IgD-negative memory B cell (primary cell): ENCODE measurements around the gene HTR3E. TPM values are rescaled to one million over a fixed set of nuclear protein-coding genes. Genes with fewer than 3 reads are reported as not detected.
"Not testable (repeated sequence)": the region's sequence is repeated elsewhere in the genome, so short reads cannot be mapped to it uniquely, and the experiment has no call there.

Experiments used
- H3K27ac Mint-ChIP-seq, 3 donors: one replicate each; pipeline ENCODE4 v1.8.0; 2020 to 2022; ENCODE audit warnings: mild to moderate bottlenecking in 3 of 3, mixed read lengths in 3 of 3, moderate library complexity in 1 of 3
- H3K27me3 Mint-ChIP-seq: one replicate; pipeline ENCODE4 v1.8.0; 2021; ENCODE audit warnings: mixed read lengths
- H3K36me3 Mint-ChIP-seq: one replicate; pipeline ENCODE4 v1.8.0; 2020; ENCODE audit warnings: mild to moderate bottlenecking, mixed read lengths
- H3K4me1 Mint-ChIP-seq, 3 donors: one replicate each; pipeline ENCODE4 v1.8.0; 2020 to 2022; ENCODE audit warnings: mixed read lengths in 3 of 3, mild to moderate bottlenecking in 1 of 3
- H3K4me3 Mint-ChIP-seq, 4 donors: one replicate each; pipeline ENCODE4 v1.8.0; 2020 to 2022; ENCODE audit warnings: mild to moderate bottlenecking in 4 of 4, mixed read lengths in 4 of 4, moderate library complexity in 3 of 4
- H3K9me3 Mint-ChIP-seq, 3 donors: one replicate each; pipeline ENCODE4 v1.8.0; 2020 to 2021; ENCODE audit warnings: mixed read lengths in 3 of 3, mild to moderate bottlenecking in 1 of 3
- polyA plus RNA-seq: library from polyadenylated mRNA; unstranded; fragments of 300-500 nt; fragmentation: Illumina TruSeq; gene quantifications from one replicate; pipeline ENCODE4 v1.2.3, GENCODE V29; 2021

Gene HTR3E
- polyA plus RNA-seq, 1 donor from 2014 or later, result not detected

GRCh38 chr3:184082034-184082433, 14.8 kb upstream of the HTR3E start:
- no peak overlapping the region for H3K27ac Mint-ChIP-seq
- peaks cover 0 to 2% (median 0%) of the 10 kb centered on the region in 3 donors for H3K9me3 Mint-ChIP-seq
- peaks cover 0 to 8% (median 3%) of the 10 kb centered on the region in 3 donors for H3K4me1 Mint-ChIP-seq
- H3K36me3 Mint-ChIP-seq, result no peaks in the 10 kb centered on the region
- H3K4me3 Mint-ChIP-seq, result no peak overlapping the region
- H3K27me3 Mint-ChIP-seq, result peaks cover 2% of the 10 kb centered on the region

- peaks cover 2% of the 10 kb centered on the region for H3K27me3 Mint-ChIP-seq
- H3K4me3 Mint-ChIP-seq, result no peak overlapping the region
- H3K4me1 Mint-ChIP-seq, result peaks cover 0 to 8% (median 3%) of the 10 kb centered on the region in 3 donors
- H3K36me3 Mint-ChIP-seq, result no peaks in the 10 kb centered on the region
- H3K27ac Mint-ChIP-seq, result no peak overlapping the region
- peaks cover 0 to 2% (median 0%) of the 10 kb centered on the region in 3 donors for H3K9me3 Mint-ChIP-seq
These were observed 14.4 kb upstream of the HTR3E start for GRCh38 chr3:184082465-184082864.

- Mint-ChIP-seq H3K27me3 (no peaks in the 10 kb centered on the region), H3K36me3 (no peaks in the 10 kb centered on the region), H3K9me3 (peaks cover 0 to 2% (median 0%) of the 10 kb centered on the region in 3 donors), H3K27ac (no peak overlapping the region), H3K4me3 (no peak overlapping the region), H3K4me1 (peaks cover 0 to 6% (median under 1%) of the 10 kb centered on the region in 3 donors)
These were observed 11.4 kb upstream of the HTR3E start for GRCh38 chr3:184085389-184085852.

- Mint-ChIP-seq H3K4me1 (peaks cover 0 to 6% (median 3%) of the 10 kb centered on the region in 3 donors), H3K27me3 (no peaks in the 10 kb centered on the region), H3K9me3 (peaks cover 0 to 16% (median 10%) of the 10 kb centered on the region in 3 donors), H3K36me3 (peaks cover 2% of the 10 kb centered on the region), H3K4me3 (no peak overlapping the region), H3K27ac (no peak overlapping the region)
These were observed 4.7 kb upstream of the HTR3E start for GRCh38 chr3:184092199-184092598.

- Mint-ChIP-seq H3K27ac (no peak overlapping the region), H3K27me3 (no peaks in the 10 kb centered on the region), H3K4me3 (no peak overlapping the region), H3K4me1 (peaks cover 0 to 9% (median 3%) of the 10 kb centered on the region in 3 donors), H3K36me3 (peaks cover 2% of the 10 kb centered on the region), H3K9me3 (peaks cover 0 to 5% (median 4%) of the 10 kb centered on the region in 3 donors)
These were observed 692 bp downstream of the HTR3E start for GRCh38 chr3:184097556-184097955.

- Mint-ChIP-seq H3K4me3 (peak overlapping the region in 1 of 4 donors; percentile 15), H3K4me1 (peaks cover 0 to 9% (median 3%) of the 10 kb centered on the region in 3 donors), H3K36me3 (no peaks in the 10 kb centered on the region), H3K27me3 (no peaks in the 10 kb centered on the region), H3K9me3 (no peaks in the 10 kb centered on the region), H3K27ac (no peak overlapping the region)
These were observed 3.2 kb downstream of the HTR3E start for GRCh38 chr3:184099806-184100686.

GRCh38 chr3:184110316-184110725, 13.5 kb downstream of the HTR3E start:
- H3K36me3 Mint-ChIP-seq, result no peaks in the 10 kb centered on the region
- H3K27ac Mint-ChIP-seq, result no peak overlapping the region
- H3K27me3 Mint-ChIP-seq, result peaks cover 6% of the 10 kb centered on the region
- no peaks in the 10 kb centered on the region for H3K4me1 Mint-ChIP-seq
- H3K9me3 Mint-ChIP-seq, result no peaks in the 10 kb centered on the region
- peak overlapping the region in 1 of 4 donors; percentile 1 for H3K4me3 Mint-ChIP-seq

GRCh38 chr3:184116017-184116416, 19.2 kb downstream of the HTR3E start:
- H3K36me3 Mint-ChIP-seq, result peaks cover 3% of the 10 kb centered on the region
- H3K27ac Mint-ChIP-seq, result peak overlapping the region in 1 of 3 donors; percentile 27
- H3K27me3 Mint-ChIP-seq, result peaks cover 3% of the 10 kb centered on the region
- no peak overlapping the region for H3K4me3 Mint-ChIP-seq
- H3K4me1 Mint-ChIP-seq, result no peaks in the 10 kb centered on the region
- no peaks in the 10 kb centered on the region for H3K9me3 Mint-ChIP-seq

GRCh38 chr3:184117636-184118035, 20.8 kb downstream of the HTR3E start:
- H3K27ac Mint-ChIP-seq, result peak overlapping the region in 1 of 3 donors; percentile 62
- no peaks in the 10 kb centered on the region for H3K4me1 Mint-ChIP-seq
- peaks cover 3% of the 10 kb centered on the region for H3K36me3 Mint-ChIP-seq
- H3K27me3 Mint-ChIP-seq, result peaks cover 1% of the 10 kb centered on the region
- no peaks in the 10 kb centered on the region for H3K9me3 Mint-ChIP-seq
- H3K4me3 Mint-ChIP-seq, result no peak overlapping the region

GRCh38 chr3:184121031-184121430, 24.2 kb downstream of the HTR3E start:
- H3K27ac Mint-ChIP-seq, H3K4me1 Mint-ChIP-seq, H3K36me3 Mint-ChIP-seq, H3K9me3 Mint-ChIP-seq, H3K27me3 Mint-ChIP-seq, H3K4me3 Mint-ChIP-seq: not testable (repeated sequence)

GRCh38 chr3:184126006-184126405, 29.1 kb downstream of the HTR3E start:
- no peak overlapping the region for H3K4me3 Mint-ChIP-seq
- H3K4me1 Mint-ChIP-seq, result no peaks in the 10 kb centered on the region
- no peaks in the 10 kb centered on the region for H3K9me3 Mint-ChIP-seq
- peaks cover 1% of the 10 kb centered on the region for H3K36me3 Mint-ChIP-seq
- H3K27ac Mint-ChIP-seq, result no peak overlapping the region
- no peaks in the 10 kb centered on the region for H3K27me3 Mint-ChIP-seq

- Mint-ChIP-seq H3K9me3 (no peaks in the 10 kb centered on the region), H3K36me3 (peaks cover 1% of the 10 kb centered on the region), H3K27me3 (no peaks in the 10 kb centered on the region), H3K4me3 (no peak overlapping the region), H3K4me1 (peaks cover 2 to 6% (median 3%) of the 10 kb centered on the region in 3 donors), H3K27ac (no peak overlapping the region)
These were observed 32.1 kb downstream of the HTR3E start for GRCh38 chr3:184129012-184129411.

GRCh38 chr3:184132945-184133344, 36.1 kb downstream of the HTR3E start:
- Mint-ChIP-seq H3K36me3 (peaks cover 1% of the 10 kb centered on the region), H3K9me3 (no peaks in the 10 kb centered on the region), H3K27ac (no peak overlapping the region), H3K4me1 (peaks cover 21 to 39% (median 24%) of the 10 kb centered on the region in 3 donors), H3K4me3 (peak overlapping the region in 2 of 4 donors; percentile 96 to 97), H3K27me3 (no peaks in the 10 kb centered on the region)

GRCh38 chr3:184133840-184134745, 37.2 kb downstream of the HTR3E start:
- Mint-ChIP-seq H3K27ac (peak overlapping the region; percentile 74 to 98 (median 84)), H3K4me1 (peaks cover 21 to 40% (median 25%) of the 10 kb centered on the region in 3 donors), H3K27me3 (no peaks in the 10 kb centered on the region)

GRCh38 chr3:184134746-184135148, 37.9 kb downstream of the HTR3E start:
- Mint-ChIP-seq H3K4me1 (peaks cover 21 to 40% (median 25%) of the 10 kb centered on the region in 3 donors), H3K27me3 (no peaks in the 10 kb centered on the region), H3K36me3 (no peaks in the 10 kb centered on the region), H3K9me3 (no peaks in the 10 kb centered on the region), H3K4me3 (peak overlapping the region; percentile 96 to 98 (median 96)), H3K27ac (peak overlapping the region; percentile 84 to 98 (median 97))

More at GRCh38 chr3:184133840-184134745, 37.2 kb downstream of the HTR3E start:
- H3K36me3 Mint-ChIP-seq, result no peaks in the 10 kb centered on the region
- no peaks in the 10 kb centered on the region for H3K9me3 Mint-ChIP-seq
- peak overlapping the region; percentile 96 to 98 (median 96) for H3K4me3 Mint-ChIP-seq
